ENCODE measurements around the gene HBS1L. TPM values are rescaled to one million over a fixed set of nuclear protein-coding genes. Genes with fewer than 3 reads are reported as not detected.

Gene HBS1L
- total RNA-seq, 1 donor from 2014 or later = 41.7 TPM

- no peak for DNase-seq (ENCODE audit: extremely low spot score in 2 of 2)
- H3K4me3 ChIP-seq = no peak overlapping the region
- intact Hi-C loops (cut with DNase I) = no loop called here
- no peaks in the 10 kb centered on the region for H3K9me3 ChIP-seq
- no peaks in the 10 kb centered on the region for H3K27me3 ChIP-seq
- no peak overlapping the region for H3K27ac ChIP-seq
- H3K4me1 ChIP-seq = no peaks in the 10 kb centered on the region
- H3K36me3 ChIP-seq = no peaks in the 10 kb centered on the region
- TF ChIP-seq POLR2A (IDR thresholded peaks at IDR 0.05) = no peak
- TF ChIP-seq CTCF (IDR thresholded peaks at IDR 0.05) = no peak
- no peak for TF ChIP-seq POLR2AphosphoS5 (IDR thresholded peaks at IDR 0.05; ENCODE audit: insufficient read depth in 1 of 2, low read depth in 1 of 2)
Measured at GRCh38 chr6:134928151-134928900, 126.3 kb downstream of the HBS1L start.

- Histone ChIP-seq H3K4me3 (no peak overlapping the region), H3K9me3 (no peaks in the 10 kb centered on the region), H3K36me3 (no peaks in the 10 kb centered on the region), H3K27me3 (no peaks in the 10 kb centered on the region), H3K4me1 (no peaks in the 10 kb centered on the region), H3K27ac (no peak overlapping the region)
- intact Hi-C loops (cut with DNase I) = no loop called here
- no peak for TF ChIP-seq CTCF (IDR thresholded peaks at IDR 0.05)
- TF ChIP-seq POLR2A (IDR thresholded peaks at IDR 0.05) = no peak
- no peak for TF ChIP-seq POLR2AphosphoS5 (IDR thresholded peaks at IDR 0.05; ENCODE audit: insufficient read depth in 1 of 2, low read depth in 1 of 2)
- no peak for DNase-seq (ENCODE audit: extremely low spot score in 2 of 2)
Measured at GRCh38 chr6:134925800-134926199, 128.8 kb downstream of the HBS1L start.

DNA sequence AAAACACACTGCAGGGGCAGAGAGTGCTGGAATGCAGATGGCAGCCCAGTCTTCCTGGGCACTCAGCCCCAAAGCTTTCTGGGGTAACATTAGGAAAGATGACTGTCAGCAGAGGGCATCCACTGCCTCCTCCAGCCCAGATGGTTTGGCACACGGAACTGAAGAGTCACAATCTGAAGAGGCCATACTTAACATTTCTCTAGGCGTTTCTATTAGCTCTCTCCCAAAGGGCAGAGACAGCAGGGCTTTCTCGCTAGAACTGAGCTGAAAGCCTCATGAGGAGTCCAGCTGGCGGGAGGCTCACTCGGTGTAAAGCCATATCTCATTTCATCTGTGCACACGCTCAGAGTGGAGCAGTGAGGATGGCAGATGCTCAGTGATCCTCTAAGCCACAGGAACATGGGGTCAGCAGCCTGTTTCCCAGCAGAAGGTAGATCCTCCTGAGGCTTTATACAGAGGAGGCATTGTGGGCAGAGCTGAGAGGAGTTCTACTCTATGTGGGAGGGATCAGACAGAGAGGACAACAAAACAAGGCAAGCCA is 132.8 kb downstream of the HBS1L start:
- Histone ChIP-seq H3K27ac (no peak overlapping the region), H3K4me3 (no peak overlapping the region), H3K36me3 (no peaks in the 10 kb centered on the region), H3K9me3 (no peaks in the 10 kb centered on the region), H3K4me1 (no peaks in the 10 kb centered on the region), H3K27me3 (no peaks in the 10 kb centered on the region)
- DNase-seq (ENCODE audit: extremely low spot score in 2 of 2) = no peak
- intact Hi-C loops (cut with DNase I) = no loop called here
- TF ChIP-seq POLR2A (IDR thresholded peaks at IDR 0.05) = no peak
- TF ChIP-seq CTCF (IDR thresholded peaks at IDR 0.05) = no peak
- TF ChIP-seq POLR2AphosphoS5 (IDR thresholded peaks at IDR 0.05; ENCODE audit: insufficient read depth in 1 of 2, low read depth in 1 of 2) = no peak

- Histone ChIP-seq H3K9me3 (no peaks in the 10 kb centered on the region), H3K36me3 (no peaks in the 10 kb centered on the region), H3K27ac (no peak overlapping the region), H3K4me3 (no peak overlapping the region), H3K27me3 (no peaks in the 10 kb centered on the region), H3K4me1 (no peaks in the 10 kb centered on the region)
- no peak for DNase-seq (ENCODE audit: extremely low spot score in 2 of 2)
- TF ChIP-seq CTCF (IDR thresholded peaks at IDR 0.05) (no peak), POLR2A (IDR thresholded peaks at IDR 0.05) (no peak), POLR2AphosphoS5 (IDR thresholded peaks at IDR 0.05; ENCODE audit: insufficient read depth in 1 of 2, low read depth in 1 of 2) (no peak)
- intact Hi-C loops (cut with DNase I) = no loop called here
Measured at GRCh38 chr6:134921276-134921675, 133.3 kb downstream of the HBS1L start.

DNA sequence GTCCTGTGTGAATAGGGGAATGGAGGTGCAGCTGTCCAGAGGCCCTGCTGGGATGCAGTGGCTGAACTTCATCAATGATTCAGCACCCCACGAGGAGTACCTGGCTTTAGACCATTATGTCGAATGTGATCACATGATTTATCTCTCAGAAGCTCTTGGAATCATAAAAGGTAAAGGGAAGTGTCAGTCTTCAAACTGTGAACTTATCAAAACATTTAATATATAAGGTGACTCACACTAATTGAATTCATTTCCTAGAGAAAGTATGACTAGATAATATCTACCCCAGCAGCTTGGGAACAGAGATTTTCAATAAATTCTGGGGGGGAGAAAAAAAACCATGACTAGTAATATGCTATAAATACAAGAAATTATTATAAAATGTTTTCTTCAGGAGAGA is 134.2 kb downstream of the HBS1L start:
- no peak for DNase-seq (ENCODE audit: extremely low spot score in 2 of 2)
- intact Hi-C loops (cut with DNase I) = no loop called here
- Histone ChIP-seq H3K27me3 (no peaks in the 10 kb centered on the region), H3K4me1 (no peaks in the 10 kb centered on the region), H3K36me3 (no peaks in the 10 kb centered on the region), H3K9me3 (no peaks in the 10 kb centered on the region), H3K4me3 (no peak overlapping the region), H3K27ac (no peak overlapping the region)
- TF ChIP-seq POLR2A (IDR thresholded peaks at IDR 0.05) (no peak), CTCF (IDR thresholded peaks at IDR 0.05) (no peak), POLR2AphosphoS5 (IDR thresholded peaks at IDR 0.05; ENCODE audit: insufficient read depth in 1 of 2, low read depth in 1 of 2) (no peak)
